Suppressor macrophage treated with lipopolysaccharide for 1 hour (primary cell): ENCODE measurements around the gene ERBB4.

ENCODE experiments used
- DNase-seq, 3 donors: peaks; one replicate each; pipeline ENCODE4 v3.0.0-alpha.2; 2020 to 2022

The ERBB4 gene

GRCh38 chr2:211982162-211982561, 556.4 kb downstream of the ERBB4 start:
- no peak for DNase-seq

- DNase-seq, result no peak
These were observed 557.2 kb downstream of the ERBB4 start for GRCh38 chr2:211981451-211981850.

GRCh38 chr2:211976076-211976475, 562.5 kb downstream of the ERBB4 start:
- DNase-seq, result no peak

- no peak for DNase-seq
These were observed 571.4 kb downstream of the ERBB4 start for GRCh38 chr2:211967234-211967633.

- no peak for DNase-seq
These were observed 574.6 kb downstream of the ERBB4 start for GRCh38 chr2:211963969-211964368.

- no peak for DNase-seq
These were observed 580.8 kb downstream of the ERBB4 start for GRCh38 chr2:211957799-211958198.

GRCh38 chr2:211955648-211956047, 583.0 kb downstream of the ERBB4 start:
- no peak for DNase-seq

- DNase-seq, result no peak
These were observed 589.7 kb downstream of the ERBB4 start for GRCh38 chr2:211948932-211949331.

- DNase-seq, result no peak
These were observed 591.6 kb downstream of the ERBB4 start for GRCh38 chr2:211946960-211947359.

- no peak for DNase-seq
These were observed 594.0 kb downstream of the ERBB4 start for GRCh38 chr2:211944572-211944971.

GRCh38 chr2:211942153-211942552, 596.4 kb downstream of the ERBB4 start:
- no peak for DNase-seq

- no peak for DNase-seq
These were observed 597.3 kb downstream of the ERBB4 start for GRCh38 chr2:211941216-211941747.

- no peak for DNase-seq
These were observed 599.4 kb downstream of the ERBB4 start for GRCh38 chr2:211939177-211939576.

- DNase-seq, result no peak
These were observed 603.8 kb downstream of the ERBB4 start for GRCh38 chr2:211934811-211935210.

GRCh38 chr2:211931314-211931713, 607.3 kb downstream of the ERBB4 start:
- no peak for DNase-seq

GRCh38 chr2:211930331-211930730, 608.3 kb downstream of the ERBB4 start:
- DNase-seq, result no peak

GRCh38 chr2:211928201-211928600, 610.4 kb downstream of the ERBB4 start:
- DNase-seq, result no peak

- no peak for DNase-seq
These were observed 615.6 kb downstream of the ERBB4 start for GRCh38 chr2:211923019-211923418.

GRCh38 chr2:211903961-211904360, 634.6 kb downstream of the ERBB4 start:
- no peak for DNase-seq

GRCh38 chr2:211901226-211901846, 637.3 kb downstream of the ERBB4 start:
- no peak for DNase-seq

GRCh38 chr2:211900518-211900917, 638.1 kb downstream of the ERBB4 start:
- DNase-seq, result no peak

- DNase-seq, result no peak
These were observed 638.6 kb downstream of the ERBB4 start for GRCh38 chr2:211900000-211900399.

GRCh38 chr2:211898702-211899101, 639.9 kb downstream of the ERBB4 start:
- DNase-seq, result no peak

GRCh38 chr2:211881449-211881848, 657.2 kb downstream of the ERBB4 start:
- no peak for DNase-seq

- DNase-seq, result no peak
These were observed 659.3 kb downstream of the ERBB4 start for GRCh38 chr2:211879323-211879722.
